Smooth muscle cell (in vitro differentiated cells): ENCODE results near the gene ZFAND2B. TPM values are rescaled to one million over a fixed set of nuclear protein-coding genes. Genes with fewer than 3 reads are reported as not detected.

Experiments
- DNase-seq: peaks from one replicate; lab custom pipeline; 2025; ENCODE audit not compliant: unreplicated experiment; lab: John Stamatoyannopoulos, UW
- H2AFZ ChIP-seq: fragments of 200-600 bp; sonication (generic); 2 replicates; pipeline ENCODE4 v1.6.0; 2016; ENCODE audit warnings: antibody characterized with exemption, low read depth, mild to moderate bottlenecking
- H3F3A ChIP-seq: fragments of 200-600 bp; sonication (generic); 2 replicates; pipeline ENCODE4 v1.6.0; 2017; ENCODE audit warnings: antibody characterized with exemption, low read depth
- H3K27ac ChIP-seq: fragments of 200-600 bp; sonication (generic); 2 replicates; pipeline ENCODE4 v1.5.1; 2016; ENCODE audit warnings: low read depth, mild to moderate bottlenecking
- H3K27me3 ChIP-seq: fragments of 200-600 bp; sonication (generic); 2 replicates; pipeline ENCODE4 v1.6.1; 2016; ENCODE audit warnings: low read depth, mild to moderate bottlenecking
- H3K36me3 ChIP-seq: fragments of 200-600 bp; sonication (generic); 2 replicates; pipeline ENCODE4 v1.5.1; 2016; ENCODE audit warnings: low read depth
- H3K4me1 ChIP-seq: fragments of 200-600 bp; sonication (generic); 2 replicates; pipeline ENCODE4 v1.5.1; 2016; ENCODE audit warnings: low read depth
- H3K4me2 ChIP-seq: fragments of 200-600 bp; sonication (generic); 2 replicates; pipeline ENCODE4 v1.6.0; 2016; ENCODE audit warnings: mild to moderate bottlenecking
- H3K4me3 ChIP-seq: fragments of 200-600 bp; sonication (generic); 2 replicates; pipeline ENCODE4 v1.5.1; 2016; ENCODE audit warnings: mild to moderate bottlenecking
- H3K79me2 ChIP-seq: fragments of 200-600 bp; sonication (generic); 2 replicates; pipeline ENCODE4 v1.6.0; 2016; ENCODE audit warnings: low read depth, mild to moderate bottlenecking
- H3K9ac ChIP-seq: fragments of 200-600 bp; sonication (generic); 2 replicates; pipeline ENCODE4 v1.6.0; 2016; ENCODE audit warnings: low read depth
- H3K9me3 ChIP-seq: fragments of 200-600 bp; sonication (generic); replicated peaks from 2 replicates; pipeline ENCODE4 v1.5.1; 2016; ENCODE audit warnings: low read depth
- H4K20me1 ChIP-seq: fragments of 200-600 bp; sonication (generic); 2 replicates; pipeline ENCODE4 v1.6.0; 2016; ENCODE audit warnings: low read depth
- WGBS: methylation state at CpG from one replicate; pipeline ENCODE4 v1.1.7; 2016; ENCODE audit warnings: low lambda C conversion rate; 5-methylcytosine and 5-hydroxymethylcytosine counted together
- polyA plus RNA-seq: library from polyadenylated mRNA; unstranded; fragments of >200 nt; fragmentation: Nextera tagmentation; extraction: Ambion mirVana; gene quantifications from 2 replicates; pipeline ENCODE4 v1.2.1, GENCODE V29; 2016
- total RNA-seq: library from RNA; depleted of rRNA; stranded (reverse); fragments of >200 nt; gene quantifications from 2 replicates; pipeline ENCODE4 v1.2.3, GENCODE V29; 2014
- TF ChIP-seq, protein P1 (sequence below): fragments of 200-600 bp; sonication (generic); IDR thresholded peaks from 2 replicates; pipeline ENCODE4 v1.5.1; 2017; ENCODE audit warnings: borderline replicate concordance, mild to moderate bottlenecking, antibody characterized with exemption; ENCODE audit not compliant: insufficient read depth, poor library complexity, severe bottlenecking

The ZFAND2B gene
- total and polyA plus RNA-seq, 2 experiments from 2014 or later, result 19.1 to 48.3 TPM

DNA sequence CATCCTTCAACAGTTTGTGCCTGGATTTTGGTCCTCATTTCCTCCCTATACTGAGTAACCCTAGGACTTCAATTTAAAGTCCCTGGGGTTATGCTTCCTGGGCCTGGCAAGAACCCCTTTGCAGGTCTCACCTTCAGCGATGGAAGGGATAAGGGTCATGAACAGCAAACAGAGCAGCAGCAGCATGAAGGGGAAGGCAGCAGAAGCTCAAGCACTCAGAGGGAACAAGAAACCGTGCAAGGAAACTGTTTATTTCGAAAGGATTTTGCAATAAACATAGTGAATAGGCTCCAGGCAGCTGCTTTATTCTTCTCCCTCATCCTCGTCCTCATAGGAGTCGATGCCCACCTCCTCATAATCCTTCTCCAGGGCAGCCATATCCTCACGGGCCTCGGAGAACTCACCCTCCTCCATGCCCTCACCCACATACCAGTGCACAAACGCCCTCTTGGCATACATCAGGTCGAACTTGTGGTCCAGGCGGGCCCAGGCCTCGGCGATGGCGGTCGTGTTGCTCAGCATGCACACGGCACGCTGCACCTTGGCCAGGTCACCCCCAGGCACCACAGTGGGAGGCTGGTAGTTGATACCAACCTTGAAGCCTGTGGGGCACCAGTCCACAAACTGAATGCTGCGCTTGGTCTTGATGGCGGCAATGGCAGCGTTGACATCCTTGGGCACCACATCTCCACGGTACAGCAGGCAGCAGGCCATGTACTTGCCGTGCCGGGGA is 43.6 kb downstream of the ZFAND2B start:
- TF ChIP-seq, protein P1, sequence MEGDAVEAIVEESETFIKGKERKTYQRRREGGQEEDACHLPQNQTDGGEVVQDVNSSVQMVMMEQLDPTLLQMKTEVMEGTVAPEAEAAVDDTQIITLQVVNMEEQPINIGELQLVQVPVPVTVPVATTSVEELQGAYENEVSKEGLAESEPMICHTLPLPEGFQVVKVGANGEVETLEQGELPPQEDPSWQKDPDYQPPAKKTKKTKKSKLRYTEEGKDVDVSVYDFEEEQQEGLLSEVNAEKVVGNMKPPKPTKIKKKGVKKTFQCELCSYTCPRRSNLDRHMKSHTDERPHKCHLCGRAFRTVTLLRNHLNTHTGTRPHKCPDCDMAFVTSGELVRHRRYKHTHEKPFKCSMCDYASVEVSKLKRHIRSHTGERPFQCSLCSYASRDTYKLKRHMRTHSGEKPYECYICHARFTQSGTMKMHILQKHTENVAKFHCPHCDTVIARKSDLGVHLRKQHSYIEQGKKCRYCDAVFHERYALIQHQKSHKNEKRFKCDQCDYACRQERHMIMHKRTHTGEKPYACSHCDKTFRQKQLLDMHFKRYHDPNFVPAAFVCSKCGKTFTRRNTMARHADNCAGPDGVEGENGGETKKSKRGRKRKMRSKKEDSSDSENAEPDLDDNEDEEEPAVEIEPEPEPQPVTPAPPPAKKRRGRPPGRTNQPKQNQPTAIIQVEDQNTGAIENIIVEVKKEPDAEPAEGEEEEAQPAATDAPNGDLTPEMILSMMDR, result no peak
- H3F3A ChIP-seq, result peaks cover 17% of the 10 kb centered on the region
- DNase-seq, result no peak
- no peak overlapping the region for H2AFZ ChIP-seq
- H3K9me3 ChIP-seq, result no peaks in the 10 kb centered on the region
- peaks cover 37% of the 10 kb centered on the region for H3K27me3 ChIP-seq
- peak overlapping the region; percentile 58 for H3K4me2 ChIP-seq
- WGBS, result 92% methylated on average over 22 of the region's 22 CpGs
- no peak overlapping the region for H3K4me3 ChIP-seq
- peaks cover 13% of the 10 kb centered on the region for H3K79me2 ChIP-seq
- peaks cover 26% of the 10 kb centered on the region for H3K4me1 ChIP-seq
- no peaks in the 10 kb centered on the region for H3K36me3 ChIP-seq
- H3K27ac ChIP-seq, result peak overlapping the region; percentile 89
- no peaks in the 10 kb centered on the region for H4K20me1 ChIP-seq
- H3K9ac ChIP-seq, result no peak overlapping the region

GRCh38 chr2:219251656-219252055 is 45.1 kb downstream of the ZFAND2B start:
- Histone ChIP-seq H3K4me1 (peaks cover 20% of the 10 kb centered on the region), H3K9ac (no peak overlapping the region), H3K36me3 (no peaks in the 10 kb centered on the region), H3K4me2 (peak overlapping the region; percentile 29), H2AFZ (no peak overlapping the region), H3K9me3 (no peaks in the 10 kb centered on the region), H3K27ac (no peak overlapping the region), H3K79me2 (peaks cover 1% of the 10 kb centered on the region), H4K20me1 (no peaks in the 10 kb centered on the region), H3K27me3 (peaks cover 51% of the 10 kb centered on the region), H3F3A (peaks cover 17% of the 10 kb centered on the region), H3K4me3 (no peak overlapping the region)
- 63% methylated on average over 6 of the region's 6 CpGs for WGBS
- TF ChIP-seq, protein P1, result no peak
- DNase-seq, result no peak

DNA sequence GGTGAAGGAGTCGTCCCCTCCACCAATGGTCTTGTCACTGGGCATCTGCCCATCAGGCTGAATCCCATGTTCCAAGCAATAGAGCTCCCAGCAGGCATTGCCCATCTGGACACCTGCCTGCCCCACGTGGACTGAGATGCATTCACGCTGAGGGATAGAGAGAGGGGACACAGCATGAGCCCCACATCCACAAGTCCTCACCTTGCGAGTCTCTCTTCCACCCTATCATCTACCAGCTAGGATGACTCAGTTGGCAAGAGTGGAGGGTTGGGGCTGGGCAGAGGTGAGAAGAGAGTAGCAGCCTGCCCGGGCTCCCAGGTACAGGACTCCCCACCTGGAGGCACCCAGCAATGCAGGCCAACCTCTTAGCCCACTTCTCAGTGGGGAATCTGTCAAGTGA is 45.5 kb downstream of the ZFAND2B start:
- Histone ChIP-seq H3K79me2 (no peaks in the 10 kb centered on the region), H3K36me3 (no peaks in the 10 kb centered on the region), H4K20me1 (no peaks in the 10 kb centered on the region), H2AFZ (no peak overlapping the region), H3K9ac (no peak overlapping the region), H3K4me1 (peaks cover 20% of the 10 kb centered on the region), H3K4me3 (no peak overlapping the region), H3K4me2 (peak overlapping the region; percentile 29), H3F3A (peaks cover 17% of the 10 kb centered on the region), H3K27me3 (peaks cover 54% of the 10 kb centered on the region), H3K27ac (no peak overlapping the region), H3K9me3 (no peaks in the 10 kb centered on the region)
- TF ChIP-seq, protein P1, result no peak
- no peak for DNase-seq
- 68% methylated on average over 5 of the region's 5 CpGs for WGBS

- H3K4me1 ChIP-seq, result peaks cover 20% of the 10 kb centered on the region
Measured at GRCh38 chr2:219252570-219252899, 46.0 kb downstream of the ZFAND2B start.

More at GRCh38 chr2:219252570-219252899, 46.0 kb downstream of the ZFAND2B start:
- H3K36me3 ChIP-seq, result no peaks in the 10 kb centered on the region
- H3K9ac ChIP-seq, result no peak overlapping the region
- DNase-seq, result no peak
- H3K79me2 ChIP-seq, result no peaks in the 10 kb centered on the region
- H3K4me2 ChIP-seq, result peak overlapping the region; percentile 92
- peaks cover 54% of the 10 kb centered on the region for H3K27me3 ChIP-seq
- 14% methylated on average over 9 of the region's 9 CpGs for WGBS
- H3K4me3 ChIP-seq, result peak overlapping the region; percentile 57
- H3F3A ChIP-seq, result peaks cover 17% of the 10 kb centered on the region
- H4K20me1 ChIP-seq, result no peaks in the 10 kb centered on the region
- no peak overlapping the region for H2AFZ ChIP-seq
- TF ChIP-seq, protein P1, result no peak
- H3K9me3 ChIP-seq, result no peaks in the 10 kb centered on the region
- H3K27ac ChIP-seq, result no peak overlapping the region
